GM19397 (cell line): ENCODE results near the gene BAIAP2L1.

ENCODE experiments used
- ATAC-seq: cut with Tn5 transposase; IDR thresholded peaks from one replicate; pipeline ENCODE4 v1.9.1; 2021; ENCODE audit warnings: mild to moderate bottlenecking, moderate library complexity; ENCODE audit not compliant: unreplicated experiment

BAIAP2L1 gene

GRCh38 chr7:98281757-98282606, 118.9 kb downstream of the BAIAP2L1 start:
- peak; percentile 35 for ATAC-seq

DNA sequence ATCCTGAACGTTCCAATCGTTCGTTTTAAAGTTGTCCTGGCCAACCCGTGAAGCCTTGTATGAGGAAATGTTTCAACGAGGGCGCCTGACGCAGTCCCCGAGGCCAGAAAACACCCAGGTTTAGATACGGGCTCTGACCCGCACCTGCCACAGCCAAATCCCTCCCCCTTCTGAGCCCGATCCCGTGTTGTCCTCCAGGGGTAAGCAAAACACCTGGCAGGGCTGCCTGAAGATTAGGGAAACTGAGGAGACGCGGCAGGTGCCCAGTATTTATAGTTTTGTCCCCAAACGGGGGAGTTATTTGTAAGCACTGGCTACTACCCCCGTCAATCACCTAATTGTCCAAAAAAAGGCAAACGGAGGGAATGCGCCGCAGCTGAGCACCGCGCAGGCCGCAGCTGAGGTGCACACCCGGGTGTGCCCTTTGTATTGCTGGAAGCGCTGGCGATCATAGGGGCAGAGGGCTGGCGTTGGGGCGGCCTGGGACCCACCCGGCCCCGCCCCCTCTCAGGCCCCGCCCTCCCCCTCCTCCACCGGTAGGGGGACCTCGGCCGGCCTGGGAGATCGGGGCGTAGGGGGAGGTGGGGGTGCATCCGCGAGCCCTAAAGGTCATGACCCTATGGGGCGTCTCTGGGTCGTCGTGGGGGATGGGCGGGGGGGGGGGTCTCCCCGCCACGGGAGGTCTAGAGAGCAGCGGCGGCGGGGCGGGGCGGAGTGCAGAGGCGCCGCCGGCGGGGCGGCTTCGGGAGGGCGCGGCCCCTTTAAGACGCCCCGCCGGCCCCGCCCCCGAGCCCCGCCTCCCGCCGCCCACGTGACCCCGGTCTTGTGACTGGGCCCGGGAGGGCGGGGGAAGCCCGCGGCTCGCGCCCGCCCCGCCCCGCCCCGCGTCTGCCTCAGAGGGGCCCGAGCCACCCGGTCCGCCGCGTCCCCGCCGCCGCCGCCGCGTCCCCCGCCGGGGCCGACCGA, 119.8 kb downstream of the BAIAP2L1 start, which contains the start of gene BRI3:
Gene BRI3, plus strand, starts transcription at position 896 of the 966 bp plus-strand sequence. CDS start 110 bp downstream, outside the sequence.
- ATAC-seq: peak; percentile 71

DNA sequence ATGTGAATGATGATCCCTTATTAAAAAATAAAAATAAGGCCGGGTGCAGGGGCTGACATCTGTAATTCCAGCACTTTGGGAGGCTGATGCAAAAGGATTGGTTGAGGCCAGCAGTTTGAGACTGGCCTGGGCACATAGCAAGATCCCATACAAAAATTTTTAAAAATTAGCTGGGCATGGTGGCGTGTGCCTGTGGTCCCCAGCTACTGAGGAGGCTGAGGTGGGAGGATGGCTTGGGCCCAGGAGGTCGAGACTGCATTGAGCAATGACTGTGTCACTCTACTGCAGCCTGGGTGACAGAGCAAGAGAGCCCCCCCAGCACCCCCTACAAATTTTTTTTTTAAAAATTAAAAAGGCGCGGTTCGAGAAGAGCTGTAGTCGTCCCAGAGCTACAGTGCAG, 120.6 kb downstream of the BAIAP2L1 start:
- ATAC-seq: no peak

DNA sequence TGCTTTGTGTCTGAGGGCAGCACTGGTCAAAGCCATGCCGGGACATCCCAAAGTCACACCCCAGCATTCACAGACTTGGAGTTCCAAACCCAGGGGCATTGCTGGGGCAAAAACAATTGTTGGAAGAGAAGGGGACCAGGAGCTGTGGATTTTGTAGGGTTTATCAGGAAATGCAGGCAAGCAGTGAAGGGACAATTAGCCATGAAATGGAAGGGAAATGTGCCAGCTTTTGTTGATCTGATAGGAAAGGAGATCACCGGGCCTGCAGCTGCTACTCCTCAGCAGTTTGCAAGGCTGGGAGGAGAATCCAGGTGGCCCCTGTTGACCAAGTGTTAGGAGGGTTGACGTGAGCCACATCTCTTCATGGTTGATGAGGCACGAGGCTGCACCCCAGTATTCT, 122.0 kb downstream of the BAIAP2L1 start:
- ATAC-seq: no peak

- no peak for ATAC-seq
Observed at GRCh38 chr7:98278408-98278807, 122.5 kb downstream of the BAIAP2L1 start.

GRCh38 chr7:98276241-98276761, 124.6 kb downstream of the BAIAP2L1 start:
- ATAC-seq: no peak

- no peak for ATAC-seq
Observed at GRCh38 chr7:98267303-98267702, 133.6 kb downstream of the BAIAP2L1 start.

- ATAC-seq: no peak
Observed at GRCh38 chr7:98266840-98267239, 134.1 kb downstream of the BAIAP2L1 start.

DNA sequence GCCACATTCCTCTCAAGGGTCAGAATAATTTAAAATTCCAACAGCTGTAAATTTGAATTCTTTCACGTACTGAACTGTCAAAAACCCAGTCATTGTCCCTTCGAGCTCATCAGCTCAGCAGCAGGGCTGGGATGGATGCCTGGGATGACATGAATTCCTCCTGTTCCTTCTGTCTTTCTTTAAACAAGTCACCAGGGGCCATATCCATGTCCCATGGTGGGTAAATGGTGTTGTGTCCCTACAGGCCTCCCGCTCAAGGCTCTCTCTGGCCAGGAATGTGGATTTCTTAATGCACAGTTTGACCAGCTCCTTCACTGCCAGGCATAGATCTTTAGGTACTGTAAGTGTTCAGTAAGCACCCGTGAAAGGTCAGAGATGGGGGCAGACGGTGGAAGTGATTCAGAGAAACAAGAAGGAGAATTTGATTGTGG, 135.0 kb downstream of the BAIAP2L1 start:
- ATAC-seq: no peak

DNA sequence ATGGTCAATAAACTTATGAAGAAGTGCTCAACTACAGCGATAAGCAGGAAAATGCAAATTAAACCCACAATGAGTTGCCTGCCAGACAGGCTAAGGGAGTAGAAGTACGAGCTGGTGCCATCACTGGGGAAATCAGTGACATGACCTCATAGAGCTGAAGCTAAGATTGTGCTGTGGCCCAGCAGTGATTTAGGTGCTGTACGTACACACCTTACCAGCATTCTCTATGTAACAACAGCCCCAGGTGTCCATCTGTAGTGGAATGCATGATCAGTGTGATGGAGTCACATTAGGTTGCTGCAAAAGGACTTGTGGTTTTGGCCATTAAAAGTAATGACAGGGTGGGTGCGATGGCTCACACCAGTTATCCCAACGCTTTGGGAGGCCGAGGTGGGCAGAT, 143.2 kb downstream of the BAIAP2L1 start:
- no peak for ATAC-seq

DNA sequence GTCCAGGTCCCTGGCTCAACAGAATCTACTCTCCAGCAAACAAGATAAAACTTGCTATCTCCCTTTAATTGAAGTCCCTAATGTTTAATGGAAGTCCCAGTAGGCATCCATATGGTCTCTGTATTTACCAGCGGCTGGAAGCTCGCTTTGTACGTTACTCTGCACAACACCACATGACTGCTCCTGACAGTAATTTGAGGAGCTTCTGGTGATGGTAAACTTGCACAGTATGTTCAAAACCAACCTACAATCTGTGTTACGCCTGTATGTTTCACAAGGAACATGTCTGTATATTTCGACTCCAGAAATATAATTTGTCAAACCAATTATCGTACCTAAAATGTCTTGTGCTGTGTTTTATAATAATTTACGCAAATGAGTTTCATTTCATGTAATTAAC, 144.5 kb downstream of the BAIAP2L1 start:
- no peak for ATAC-seq

DNA sequence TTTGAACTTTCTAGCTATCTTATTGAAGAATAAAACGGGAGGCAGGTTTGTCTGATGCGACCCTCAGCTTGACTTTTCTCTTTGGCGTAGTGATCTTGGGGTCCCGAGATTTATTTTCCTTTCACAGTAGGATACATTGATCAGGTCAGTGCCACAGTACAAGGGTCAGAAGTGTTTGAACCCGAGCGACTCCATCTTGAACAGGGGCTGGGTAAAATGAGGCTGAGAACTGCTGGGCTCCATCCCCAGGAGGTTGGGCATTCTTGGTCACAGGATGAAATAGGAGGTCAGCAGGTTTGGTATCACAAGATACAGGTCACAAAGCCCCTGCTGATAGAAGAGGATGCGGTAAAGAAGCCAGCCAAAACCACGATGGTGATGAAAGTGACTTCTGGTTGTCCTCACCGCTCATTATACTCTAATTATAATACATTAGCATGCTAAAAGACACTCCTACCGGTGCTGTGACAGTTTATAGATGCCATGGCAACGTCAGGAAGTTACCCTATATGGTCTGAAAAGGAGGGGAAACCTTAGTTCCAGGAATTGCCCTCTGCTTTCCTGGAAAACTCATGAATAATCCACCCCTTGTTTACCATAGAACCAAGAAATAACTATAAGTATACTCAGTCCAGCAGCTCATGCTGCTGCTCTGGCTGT, 145.8 kb downstream of the BAIAP2L1 start:
- no peak for ATAC-seq

DNA sequence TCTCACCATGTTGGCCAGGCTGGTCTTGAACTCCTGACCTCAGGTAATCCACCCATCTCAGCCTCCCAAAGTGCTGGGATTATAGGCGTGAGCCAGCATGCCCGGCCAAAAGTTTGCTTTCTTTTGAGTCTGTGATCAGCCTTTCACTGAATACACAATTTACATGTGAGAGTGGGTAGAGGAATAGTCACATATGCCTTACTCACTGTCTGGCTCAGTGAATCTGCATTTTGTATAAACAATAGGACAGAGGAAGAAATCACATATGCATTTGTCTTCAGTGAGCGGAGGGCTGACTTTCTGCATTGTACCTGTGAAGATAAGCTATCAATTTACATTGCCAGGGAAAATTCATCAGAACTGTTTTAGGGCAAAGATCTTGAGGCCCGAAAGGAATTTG, 146.4 kb downstream of the BAIAP2L1 start:
- ATAC-seq: no peak

DNA sequence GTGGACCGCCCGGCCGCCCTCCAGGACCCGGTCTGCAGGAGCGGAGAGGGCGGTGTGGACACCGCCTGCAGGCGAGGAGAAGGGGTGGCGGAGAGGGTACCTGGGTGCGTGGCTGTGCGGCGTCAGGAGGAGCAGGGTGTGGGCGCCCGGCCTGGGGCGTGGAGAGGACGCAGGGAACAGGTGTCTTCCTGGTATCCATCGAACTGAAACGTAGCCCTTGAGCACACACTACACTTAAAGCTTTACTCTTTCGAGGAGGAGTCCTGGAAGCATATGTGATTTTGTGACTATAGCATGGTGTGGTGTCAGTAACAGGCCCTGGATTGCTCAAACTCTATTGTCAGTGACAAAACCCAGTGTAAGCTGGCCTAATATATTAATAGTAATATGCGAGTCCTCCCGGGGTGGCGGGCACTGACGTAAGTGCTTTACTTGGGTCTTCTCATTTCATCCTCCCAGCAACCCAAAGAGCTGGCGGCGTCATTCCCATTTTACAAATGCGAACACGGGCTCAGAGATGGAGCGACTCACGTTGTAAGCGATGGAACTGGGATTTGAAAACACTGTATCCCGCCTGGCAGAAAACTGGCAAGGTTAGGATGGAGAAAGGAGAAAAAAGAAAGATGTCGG, 148.3 kb downstream of the BAIAP2L1 start:
- ATAC-seq: peak; percentile 27

DNA sequence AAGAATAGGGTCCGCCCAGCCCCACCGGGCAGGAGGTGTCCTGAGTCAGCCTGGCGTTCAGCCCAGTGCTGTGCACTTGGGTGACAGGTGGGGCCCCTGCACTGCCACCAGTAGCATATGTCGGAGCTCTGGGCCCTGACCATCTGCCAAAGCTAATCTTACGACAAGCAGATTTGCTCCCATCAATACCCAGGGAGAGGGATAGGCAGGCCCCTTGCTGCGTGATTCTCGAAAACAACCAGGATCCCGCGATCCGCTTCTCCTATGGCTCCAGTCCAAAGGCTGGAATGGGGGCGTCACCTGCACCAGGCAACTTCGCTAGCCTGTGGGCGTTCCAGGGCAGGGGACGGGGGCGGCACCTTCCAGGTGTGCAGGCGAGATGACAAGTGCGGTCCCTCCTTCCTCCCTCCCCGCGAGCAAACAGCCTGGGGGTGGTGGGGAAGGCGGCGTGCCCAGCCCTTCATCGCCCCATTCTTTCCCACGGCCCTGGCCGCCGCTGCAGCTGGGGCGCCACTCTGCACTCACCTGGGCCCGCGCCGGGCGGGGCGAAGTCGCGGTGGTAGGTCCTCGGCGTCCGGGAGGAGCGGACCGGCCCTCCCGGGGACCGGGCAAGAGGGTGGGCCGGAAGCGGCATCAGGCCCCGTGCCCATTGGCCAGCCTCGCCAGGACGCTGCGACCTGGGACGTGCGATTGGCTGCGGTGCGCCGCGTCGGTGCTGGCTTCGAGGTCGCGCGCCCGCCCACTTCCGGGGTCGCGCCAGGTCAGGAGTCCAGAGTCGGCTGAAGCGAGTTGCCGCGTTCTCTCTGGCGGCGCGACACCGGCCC, 149.1 kb downstream of the BAIAP2L1 start, which contains the start of gene TECPR1:
Gene TECPR1, minus strand, starts transcription at position 632 of the 824 bp plus-strand sequence. CDS start 6,086 bp downstream, outside the sequence.
- peak; percentile 97 for ATAC-seq

GRCh38 chr7:98251231-98251600, 149.7 kb downstream of the BAIAP2L1 start:
- peak; percentile 7 for ATAC-seq

- ATAC-seq: no peak
Observed at GRCh38 chr7:98250789-98251188, 150.1 kb downstream of the BAIAP2L1 start.

GRCh38 chr7:98249106-98249505, 151.8 kb downstream of the BAIAP2L1 start:
- no peak for ATAC-seq

DNA sequence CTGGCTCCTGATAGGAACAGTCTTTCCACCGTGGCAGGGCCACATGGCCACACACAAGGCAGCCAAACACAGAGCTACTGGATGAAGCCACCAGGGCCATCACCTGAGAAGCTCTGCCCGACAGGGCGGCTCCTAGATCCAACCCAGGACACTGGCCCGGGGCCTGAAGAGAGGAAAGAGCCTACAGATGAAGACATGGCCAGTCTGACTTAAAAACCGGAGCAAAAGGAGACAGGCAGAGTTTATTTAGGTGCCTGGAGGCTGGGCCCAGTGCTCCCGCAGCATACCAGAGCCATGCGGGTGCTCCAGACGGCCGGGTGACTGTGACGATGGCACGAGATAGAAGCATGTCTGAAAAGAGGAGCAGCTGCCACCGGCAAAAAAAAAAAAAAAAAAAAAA, 152.7 kb downstream of the BAIAP2L1 start:
- ATAC-seq: no peak
